A549 (cell line): ENCODE data around the gene ARID5B. TPM values are rescaled to one million over a fixed set of nuclear protein-coding genes. Genes with fewer than 3 reads are reported as not detected.

Experiments
- ATAC-seq, 2 experiments: fragments of 200-7000 bp in 1 of 2; fragments of >200 bp in 1 of 2; cut with Nextera tagmentation in 1 of 2; cut with Tn5 transposase in 1 of 2; 3 replicates each; pipeline versions ENCODE4 v1.8.0 to v1.9.1; 2018 to 2020; ENCODE audit warnings: mild to moderate bottlenecking in 1 of 2, moderate library complexity in 1 of 2
- CTCF ChIA-PET: fragments of 300-600 bp; sonication (Branson Sonifier 250); formaldehyde crosslinking; extraction: SDS; loops from one replicate; lab custom pipeline; 2021; ENCODE audit warnings: antibody characterized with exemption, inconsistent platforms; lab: Yijun Ruan, JAX
- POLR2A ChIA-PET: fragments of 350-600 bp; formaldehyde crosslinking; extraction: SDS; loops from one replicate; lab custom pipeline; 2021; ENCODE audit warnings: antibody characterized with exemption, inconsistent platforms; lab: Yijun Ruan, JAX
- DNase-seq, 2 experiments: peaks; one replicate each; pipeline versions ENCODE4 v3.0.0 to v3.0.0-alpha.2; 2011 to 2016; ENCODE audit warnings: low read depth in 1 of 2, low spot score in 1 of 2
- FAIRE-seq: peaks from 2 replicates; lab custom pipeline; 2011; peaks lifted over from hg19 to GRCh38; lab: Jason Lieb, UNC
- H3K27ac ChIP-seq, 2 experiments: fragments of >200 bp; sonication (Bioruptor Twin); formaldehyde crosslinking; 3 replicates each; pipeline ENCODE4 v1.5.1; 2016 to 2017
- H3K4me1 ChIP-seq: fragments of >200 bp; sonication (Bioruptor Twin); formaldehyde crosslinking; 3 replicates; pipeline ENCODE4 v1.6.1; 2016
- H3K4me2 ChIP-seq: fragments of >200 bp; sonication (Bioruptor Twin); formaldehyde crosslinking; 3 replicates; pipeline ENCODE4 v1.6.1; 2016
- H3K4me3 ChIP-seq: fragments of >200 bp; sonication (Bioruptor Twin); formaldehyde crosslinking; 3 replicates; pipeline ENCODE4 v1.5.1; 2016
- H3K9me3 ChIP-seq: fragments of >200 bp; sonication (Bioruptor Twin); formaldehyde crosslinking; 3 replicates; pipeline ENCODE4 v1.6.1; 2016
- BHLHE40 ChIP-seq: IDR thresholded peaks from 2 replicates; pipeline ENCODE4 v1.6.1; 2012; ENCODE audit warnings: low read depth, low read length, inconsistent platforms
- CHD4 ChIP-seq: fragments of 200-600 bp; sonication (generic); IDR thresholded peaks from 2 replicates; pipeline ENCODE4 v1.6.1; 2016; ENCODE audit warnings: antibody characterized with exemption, mild to moderate bottlenecking, borderline replicate concordance
- EHMT2 ChIP-seq: fragments of 200-600 bp; sonication (generic); IDR thresholded peaks from 2 replicates; pipeline ENCODE4 v1.6.1; 2016; ENCODE audit warnings: antibody characterized with exemption, low read depth, mild to moderate bottlenecking, moderate library complexity
- ESRRA ChIP-seq: fragments of 150-350 bp; IDR thresholded peaks from 2 replicates; pipeline ENCODE4 v1.6.1; 2014; ENCODE audit warnings: mild to moderate bottlenecking, low read length, borderline replicate concordance
- HEYL ChIP-seq: fragments of 250-450 bp; sonication (Bioruptor Pico); IDR thresholded peaks from 2 replicates; pipeline ENCODE4 v1.8.0; 2021; ENCODE audit warnings: mild to moderate bottlenecking, moderate library complexity
- HOXB13 ChIP-seq: fragments of 250-450 bp; sonication (Bioruptor Pico); IDR thresholded peaks from 2 replicates; pipeline ENCODE4 v1.5.0; 2020; ENCODE audit warnings: low read depth, mild to moderate bottlenecking, moderate library complexity
- JUN ChIP-seq, 2 experiments: fragments of >200 bp; sonication (Bioruptor Twin); formaldehyde crosslinking; IDR thresholded peaks; 2 replicates in 1 of 2; 3 replicates in 1 of 2; pipeline ENCODE4 v1.6.1; 2016 to 2017
- JUNB ChIP-seq: fragments of >200 bp; sonication (Bioruptor Twin); formaldehyde crosslinking; IDR thresholded peaks from 2 replicates; pipeline ENCODE4 v1.6.1; 2016
- KDM5A ChIP-seq: fragments of 200-600 bp; sonication (generic); IDR thresholded peaks from 2 replicates; pipeline ENCODE4 v1.6.1; 2016; ENCODE audit warnings: antibody characterized with exemption, mild to moderate bottlenecking
- MYC ChIP-seq: IDR thresholded peaks from 2 replicates; pipeline ENCODE4 v1.6.1; 2012; ENCODE audit warnings: mild to moderate bottlenecking, inconsistent platforms, low read length, improper control_type of control experiment, borderline replicate concordance
- POLR2A ChIP-seq: IDR thresholded peaks from 2 replicates; pipeline ENCODE4 v1.6.1; 2012; ENCODE audit warnings: mild to moderate bottlenecking, low read length
- POLR2AphosphoS2 ChIP-seq: conservative IDR thresholded peaks from 2 replicates; pipeline ENCODE4 v1.6.1; 2012; ENCODE audit warnings: low read length, improper control_type of control experiment, inconsistent platforms
- SMC3 ChIP-seq: fragments of >200 bp; sonication (Bioruptor Twin); formaldehyde crosslinking; IDR thresholded peaks from 3 replicates; pipeline ENCODE4 v1.6.1; 2018; ENCODE audit warnings: inconsistent platforms
- SREBF2 ChIP-seq: fragments of 450-650 bp; IDR thresholded peaks from 2 replicates; pipeline ENCODE4 v1.6.1; 2014; ENCODE audit warnings: mild to moderate bottlenecking, moderate library complexity
- TP53 ChIP-seq: fragments of 250-450 bp; sonication (Bioruptor Pico); IDR thresholded peaks from 2 replicates; pipeline ENCODE4 v1.5.0; 2021; ENCODE audit warnings: mild to moderate bottlenecking, moderate library complexity
- ZC3H11A ChIP-seq: fragments of 450-650 bp; IDR thresholded peaks from 2 replicates; pipeline ENCODE4 v1.6.1; 2014; ENCODE audit warnings: antibody characterized with exemption, mild to moderate bottlenecking
- ZSCAN20 ChIP-seq: fragments of 250-450 bp; sonication (Bioruptor Pico); IDR thresholded peaks from 2 replicates; pipeline ENCODE4 v1.8.0; 2022; ENCODE audit warnings: mild to moderate bottlenecking, moderate library complexity
- WGBS: methylation state at CpG from one replicate; pipeline ENCODE4 v1.1.6; 2017; ENCODE audit errors: missing lambda C conversion rate; 5-methylcytosine and 5-hydroxymethylcytosine counted together
- polyA plus RNA-seq, 4 experiments: library from polyadenylated mRNA; depleted of rRNA in 3 of 4; stranded (reverse); fragments of >200 nt; fragmentation: RNase III in 1 of 4; extraction: RNeasy Plus Mini Kit Qiagen cat#74134 plus additional on column Dnase treatment in 1 of 4; gene quantifications; 2 replicates in 3 of 4; 3 replicates in 1 of 4; pipeline ENCODE4 v1.2.3, GENCODE V29; 2011 to 2017
- TF ChIP-seq, protein P1 (sequence below): fragments of >200 bp; sonication (Bioruptor Twin); formaldehyde crosslinking; IDR thresholded peaks from 2 replicates; pipeline ENCODE4 v1.6.1; 2016
- TF ChIP-seq, protein P2 (sequence below): fragments of 150-350 bp; IDR thresholded peaks from 2 replicates; pipeline ENCODE4 v1.6.1; 2014; ENCODE audit warnings: low read depth, mild to moderate bottlenecking, low read length
- TF ChIP-seq, protein P3 (sequence below): fragments of 450-650 bp; IDR thresholded peaks from 2 replicates; pipeline ENCODE4 v1.6.1; 2014; ENCODE audit warnings: antibody characterized with exemption
- TF ChIP-seq, protein P4 (sequence below): IDR thresholded peaks from 2 replicates; pipeline ENCODE4 v1.6.1; 2012; ENCODE audit warnings: low read depth, borderline replicate concordance
- TF ChIP-seq, protein P5 (sequence below): fragments of 200-600 bp; sonication (generic); IDR thresholded peaks from 2 replicates; pipeline ENCODE4 v1.6.1; 2016; ENCODE audit warnings: antibody characterized with exemption, mild to moderate bottlenecking, moderate library complexity

The ARID5B gene
- polyA plus RNA-seq, 2 of the 4 experiments (the other 2 are of a cell fraction), result 0.75 to 1.6 TPM

DNA sequence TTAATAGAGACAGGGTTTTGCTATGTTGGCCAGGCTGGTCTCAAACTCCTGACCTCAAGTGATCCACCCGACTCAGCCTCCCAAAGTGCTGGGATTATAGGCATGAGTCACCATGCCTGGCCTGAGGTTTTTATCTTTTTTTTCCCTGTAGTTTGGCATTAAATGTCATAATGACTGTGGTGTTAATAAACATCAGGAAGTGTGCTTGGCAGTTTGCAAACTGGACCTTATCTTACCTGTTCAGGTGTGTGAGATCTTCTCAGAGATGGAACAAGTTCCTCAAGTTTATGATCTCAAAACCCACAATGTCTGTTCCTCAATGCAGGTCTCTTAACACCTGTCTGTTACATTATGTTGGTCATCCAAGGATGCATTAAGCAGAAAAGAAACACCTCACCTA is 80.0 kb downstream of the ARID5B start (continued):
- TF ChIP-seq, protein P1, sequence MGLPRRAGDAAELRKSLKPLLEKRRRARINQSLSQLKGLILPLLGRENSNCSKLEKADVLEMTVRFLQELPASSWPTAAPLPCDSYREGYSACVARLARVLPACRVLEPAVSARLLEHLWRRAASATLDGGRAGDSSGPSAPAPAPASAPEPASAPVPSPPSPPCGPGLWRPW, result no peak
- no peak for TF ChIP-seq ESRRA
- TF ChIP-seq, all 56 proteins: peak for 0

DNA sequence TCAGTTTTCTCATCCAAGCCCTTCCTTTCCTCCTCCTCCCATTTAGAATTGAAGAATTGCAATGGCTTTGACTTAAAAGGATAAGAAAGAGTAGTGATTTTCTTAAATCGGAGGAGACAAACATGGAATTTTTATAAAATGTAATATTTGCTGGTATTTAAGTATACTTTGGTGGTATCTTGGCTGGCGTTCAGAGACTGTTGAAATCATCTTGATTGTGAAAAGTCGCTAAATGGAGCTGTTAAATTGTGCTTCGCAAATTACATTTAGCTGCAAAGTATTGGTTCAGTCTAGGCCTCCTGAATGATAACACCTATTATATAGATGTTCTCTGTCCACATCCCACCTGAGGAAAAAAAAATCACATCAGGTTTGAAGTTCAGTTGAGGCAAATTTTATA is 81.8 kb downstream of the ARID5B start:
- FAIRE-seq (no peak), ATAC-seq (no peak), DNase-seq (no peak)
- POLR2A ChIA-PET, result no interaction called here
- Histone ChIP-seq H3K9me3 (no peaks in the 10 kb centered on the region), H3K4me1 (no peaks in the 10 kb centered on the region), H3K27ac (no peak overlapping the region), H3K4me3 (no peak overlapping the region), H3K4me2 (no peak overlapping the region)
- CTCF ChIA-PET, result no interaction called here
- 71% methylated on average over 4 of the region's 4 CpGs for WGBS
- TF ChIP-seq ZC3H11A, result no peak
- TF ChIP-seq, protein P2, sequence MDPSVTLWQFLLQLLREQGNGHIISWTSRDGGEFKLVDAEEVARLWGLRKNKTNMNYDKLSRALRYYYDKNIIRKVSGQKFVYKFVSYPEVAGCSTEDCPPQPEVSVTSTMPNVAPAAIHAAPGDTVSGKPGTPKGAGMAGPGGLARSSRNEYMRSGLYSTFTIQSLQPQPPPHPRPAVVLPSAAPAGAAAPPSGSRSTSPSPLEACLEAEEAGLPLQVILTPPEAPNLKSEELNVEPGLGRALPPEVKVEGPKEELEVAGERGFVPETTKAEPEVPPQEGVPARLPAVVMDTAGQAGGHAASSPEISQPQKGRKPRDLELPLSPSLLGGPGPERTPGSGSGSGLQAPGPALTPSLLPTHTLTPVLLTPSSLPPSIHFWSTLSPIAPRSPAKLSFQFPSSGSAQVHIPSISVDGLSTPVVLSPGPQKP, result no peak
- TF ChIP-seq JUNB, result no peak
- no peak for TF ChIP-seq HEYL
- no peak for TF ChIP-seq BHLHE40
- TF ChIP-seq EHMT2, result no peak
- no peak for TF ChIP-seq POLR2AphosphoS2
- TF ChIP-seq TP53 (CRISPR knock-in tag), result no peak
- TF ChIP-seq, protein P3, sequence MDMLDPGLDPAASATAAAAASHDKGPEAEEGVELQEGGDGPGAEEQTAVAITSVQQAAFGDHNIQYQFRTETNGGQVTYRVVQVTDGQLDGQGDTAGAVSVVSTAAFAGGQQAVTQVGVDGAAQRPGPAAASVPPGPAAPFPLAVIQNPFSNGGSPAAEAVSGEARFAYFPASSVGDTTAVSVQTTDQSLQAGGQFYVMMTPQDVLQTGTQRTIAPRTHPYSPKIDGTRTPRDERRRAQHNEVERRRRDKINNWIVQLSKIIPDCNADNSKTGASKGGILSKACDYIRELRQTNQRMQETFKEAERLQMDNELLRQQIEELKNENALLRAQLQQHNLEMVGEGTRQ, result no peak
- TF ChIP-seq, protein P4, sequence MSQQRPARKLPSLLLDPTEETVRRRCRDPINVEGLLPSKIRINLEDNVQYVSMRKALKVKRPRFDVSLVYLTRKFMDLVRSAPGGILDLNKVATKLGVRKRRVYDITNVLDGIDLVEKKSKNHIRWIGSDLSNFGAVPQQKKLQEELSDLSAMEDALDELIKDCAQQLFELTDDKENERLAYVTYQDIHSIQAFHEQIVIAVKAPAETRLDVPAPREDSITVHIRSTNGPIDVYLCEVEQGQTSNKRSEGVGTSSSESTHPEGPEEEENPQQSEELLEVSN, result no peak
- TF ChIP-seq KDM5A, result no peak
- TF ChIP-seq MYC, result no peak
- no peak for TF ChIP-seq CHD4
- no peak for TF ChIP-seq SREBF2
- TF ChIP-seq, protein P5, sequence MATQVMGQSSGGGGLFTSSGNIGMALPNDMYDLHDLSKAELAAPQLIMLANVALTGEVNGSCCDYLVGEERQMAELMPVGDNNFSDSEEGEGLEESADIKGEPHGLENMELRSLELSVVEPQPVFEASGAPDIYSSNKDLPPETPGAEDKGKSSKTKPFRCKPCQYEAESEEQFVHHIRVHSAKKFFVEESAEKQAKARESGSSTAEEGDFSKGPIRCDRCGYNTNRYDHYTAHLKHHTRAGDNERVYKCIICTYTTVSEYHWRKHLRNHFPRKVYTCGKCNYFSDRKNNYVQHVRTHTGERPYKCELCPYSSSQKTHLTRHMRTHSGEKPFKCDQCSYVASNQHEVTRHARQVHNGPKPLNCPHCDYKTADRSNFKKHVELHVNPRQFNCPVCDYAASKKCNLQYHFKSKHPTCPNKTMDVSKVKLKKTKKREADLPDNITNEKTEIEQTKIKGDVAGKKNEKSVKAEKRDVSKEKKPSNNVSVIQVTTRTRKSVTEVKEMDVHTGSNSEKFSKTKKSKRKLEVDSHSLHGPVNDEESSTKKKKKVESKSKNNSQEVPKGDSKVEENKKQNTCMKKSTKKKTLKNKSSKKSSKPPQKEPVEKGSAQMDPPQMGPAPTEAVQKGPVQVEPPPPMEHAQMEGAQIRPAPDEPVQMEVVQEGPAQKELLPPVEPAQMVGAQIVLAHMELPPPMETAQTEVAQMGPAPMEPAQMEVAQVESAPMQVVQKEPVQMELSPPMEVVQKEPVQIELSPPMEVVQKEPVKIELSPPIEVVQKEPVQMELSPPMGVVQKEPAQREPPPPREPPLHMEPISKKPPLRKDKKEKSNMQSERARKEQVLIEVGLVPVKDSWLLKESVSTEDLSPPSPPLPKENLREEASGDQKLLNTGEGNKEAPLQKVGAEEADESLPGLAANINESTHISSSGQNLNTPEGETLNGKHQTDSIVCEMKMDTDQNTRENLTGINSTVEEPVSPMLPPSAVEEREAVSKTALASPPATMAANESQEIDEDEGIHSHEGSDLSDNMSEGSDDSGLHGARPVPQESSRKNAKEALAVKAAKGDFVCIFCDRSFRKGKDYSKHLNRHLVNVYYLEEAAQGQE, result no peak
- no peak for TF ChIP-seq JUN (IDR thresholded peaks at IDR 0.05)
- no peak for TF ChIP-seq SMC3
- TF ChIP-seq HOXB13 (CRISPR knock-in tag), result no peak
- no peak for TF ChIP-seq POLR2A
- TF ChIP-seq ZSCAN20 (CRISPR knock-in tag), result no peak
